HepG2 (cell line): ENCODE results near the gene GPRIN2. TPM values are rescaled to one million over a fixed set of nuclear protein-coding genes. Genes with fewer than 3 reads are reported as not detected.

Experiments
- ATAC-seq: fragments of 200-7000 bp; cut with Tn5 transposase; 3 replicates; pipeline ENCODE4 v1.9.1; 2020; ENCODE audit warnings: mild to moderate bottlenecking, moderate library complexity
- BruUV-seq: library from RNA; stranded (reverse); fragments of 400-500 nt; replicated peaks from 2 replicates; lab custom pipeline; 2021; lab: Mats Ljungman, UMichigan
- CTCF ChIA-PET: fragments of 300-600 bp; formaldehyde crosslinking; extraction: SDS; loops from one replicate; lab custom pipeline; 2021; ENCODE audit warnings: low total read pairs, inconsistent platforms, low intra/inter-chr PET ratio; lab: Yijun Ruan, JAX
- POLR2A ChIA-PET: fragments of 350-600 bp; sonication (Branson Sonifier 250); formaldehyde crosslinking; loops from one replicate; lab custom pipeline; 2020; ENCODE audit warnings: antibody characterized with exemption, inconsistent platforms; lab: Yijun Ruan, JAX
- DNase-seq: peaks from one replicate; pipeline ENCODE4 v3.0.0-alpha.2; 2015; ENCODE audit warnings: low spot score
- FAIRE-seq: peaks from 3 replicates; lab custom pipeline; 2011; peaks lifted over from hg19 to GRCh38; lab: Jason Lieb, UNC
- H2AFZ ChIP-seq: one replicate; pipeline ENCODE4 v1.6.1; 2011; ENCODE audit warnings: low read length, inconsistent platforms
- H3K27ac ChIP-seq: fragments of 300-600 bp; 3 replicates; pipeline ENCODE4 v1.8.0; 2011; ENCODE audit warnings: mixed run types, mild to moderate bottlenecking, mixed read lengths, low read length, inconsistent platforms; ENCODE audit not compliant: insufficient read depth; ENCODE audit errors: extremely low read length
- H3K27me3 ChIP-seq, 2 experiments: fragments of 200-600 bp in 1 of 2; 2 replicates in 1 of 2; 3 replicates in 1 of 2; pipeline versions ENCODE4 v1.6.0 to v1.8.0; 2011; ENCODE audit warnings: low read length in 2 of 2, mild to moderate bottlenecking in 2 of 2, moderate library complexity in 2 of 2, inconsistent platforms in 1 of 2; ENCODE audit not compliant: insufficient read depth in 2 of 2, control insufficient read depth in 1 of 2
- H3K36me3 ChIP-seq, 2 experiments: fragments of 200-600 bp in 1 of 2; replicated peaks in 1 of 2; 2 replicates in 1 of 2; 3 replicates in 1 of 2; pipeline versions ENCODE4 v1.5.1 to v1.8.0; 2011; ENCODE audit warnings: low read length in 2 of 2, inconsistent platforms in 1 of 2; ENCODE audit not compliant: insufficient read depth in 2 of 2, control insufficient read depth in 1 of 2
- H3K4me1 ChIP-seq: 2 replicates; pipeline ENCODE4 v1.5.1; 2012; ENCODE audit warnings: low read length, inconsistent platforms; ENCODE audit not compliant: insufficient read depth
- H3K4me2 ChIP-seq: 2 replicates; pipeline ENCODE4 v1.6.0; 2011; ENCODE audit warnings: low read depth, low read length, inconsistent platforms
- H3K4me3 ChIP-seq, 3 experiments: fragments of 200-600 bp in 1 of 3; sonication (generic), shearing (Covaris generic) in 1 of 3; replicated peaks in 1 of 3; 2 replicates each; pipeline ENCODE4 v1.5.1; 2011 to 2016; ENCODE audit warnings: low read length in 3 of 3, inconsistent platforms in 2 of 3, low read depth in 2 of 3, mild to moderate bottlenecking in 2 of 3, control low read depth in 1 of 3, mixed read lengths in 1 of 3; ENCODE audit not compliant: insufficient read depth in 1 of 3
- H3K79me2 ChIP-seq: one replicate; pipeline ENCODE4 v1.6.1; 2011; ENCODE audit warnings: low read length, inconsistent platforms; ENCODE audit not compliant: insufficient read depth
- H3K9ac ChIP-seq: 2 replicates; pipeline ENCODE4 v1.6.0; 2011; ENCODE audit warnings: mild to moderate bottlenecking, low read depth, low read length, inconsistent platforms; ENCODE audit not compliant: insufficient read depth
- H3K9me3 ChIP-seq: 2 replicates; pipeline ENCODE4 v1.5.1; 2012; ENCODE audit warnings: mild to moderate bottlenecking, low read length
- H4K20me1 ChIP-seq: 2 replicates; pipeline ENCODE4 v1.6.0; 2011; ENCODE audit warnings: inconsistent platforms, mild to moderate bottlenecking, low read length, moderate library complexity; ENCODE audit not compliant: insufficient read depth
- ASH2L ChIP-seq: fragments of 300-600, 200-600 bp; sonication (generic); IDR thresholded peaks from 2 replicates; pipeline ENCODE4 v1.7.0; 2017; ENCODE audit warnings: low read depth, mild to moderate bottlenecking, moderate library complexity, mixed read lengths, low read length; ENCODE audit not compliant: insufficient read length
- ATF3 ChIP-seq: sonication (generic); formaldehyde crosslinking; IDR thresholded peaks from 2 replicates; pipeline ENCODE4 v1.4.0; 2020; ENCODE audit warnings: missing genetic modification reagents
- ETV5 ChIP-seq: IDR thresholded peaks from 2 replicates; pipeline ENCODE4 v1.6.1; 2018; ENCODE audit warnings: missing biosample characterization, missing genetic modification reagents, inconsistent platforms, borderline replicate concordance
- ISX ChIP-seq: sonication (generic); formaldehyde crosslinking; conservative IDR thresholded peaks from 2 replicates; pipeline ENCODE4 v1.5.0; 2020; ENCODE audit warnings: missing genetic modification reagents
- MBNL3 ChIP-seq: fragments of 250-450 bp; sonication (Bioruptor Pico); conservative IDR thresholded peaks from 2 replicates; pipeline ENCODE4 v1.8.0; 2022; ENCODE audit warnings: mild to moderate bottlenecking, inconsistent platforms
- MEIS2 ChIP-seq: sonication (generic); formaldehyde crosslinking; IDR thresholded peaks from 2 replicates; pipeline ENCODE4 v1.9.0; 2021; ENCODE audit warnings: mild to moderate bottlenecking, missing genetic modification reagents
- NFYB ChIP-seq: sonication (generic); formaldehyde crosslinking; IDR thresholded peaks from 2 replicates; pipeline ENCODE4 v1.4.0; 2020; ENCODE audit warnings: missing genetic modification reagents
- RELA ChIP-seq: sonication (generic); formaldehyde crosslinking; IDR thresholded peaks from 2 replicates; pipeline ENCODE4 v1.4.0; 2020; ENCODE audit warnings: missing genetic modification reagents
- REPIN1 ChIP-seq: sonication (generic); formaldehyde crosslinking; IDR thresholded peaks from 2 replicates; pipeline ENCODE4 v1.8.0; 2022; ENCODE audit warnings: missing genetic modification reagents, low read depth, mild to moderate bottlenecking, borderline replicate concordance
- RFXANK ChIP-seq: IDR thresholded peaks from 2 replicates; pipeline ENCODE4 v1.6.1; 2016
- SRSF9 ChIP-seq: fragments of 200-400 bp; formaldehyde crosslinking; IDR thresholded peaks from 2 replicates; pipeline ENCODE4 v1.6.1; 2018; ENCODE audit warnings: borderline replicate concordance, mild to moderate bottlenecking, low read depth, low read length; ENCODE audit not compliant: insufficient read depth, poor library complexity, severe bottlenecking
- ZNF160 ChIP-seq: sonication (generic); formaldehyde crosslinking; IDR thresholded peaks from 2 replicates; pipeline ENCODE4 v1.8.0; 2022; ENCODE audit warnings: mild to moderate bottlenecking, inconsistent platforms, missing genetic modification reagents
- ZNF260 ChIP-seq: sonication (generic); formaldehyde crosslinking; IDR thresholded peaks from 2 replicates; pipeline ENCODE4 v1.4.0; 2020; ENCODE audit warnings: missing genetic modification reagents, low read depth, mild to moderate bottlenecking, borderline replicate concordance
- ZNF564 ChIP-seq: sonication (generic); formaldehyde crosslinking; IDR thresholded peaks from 2 replicates; pipeline ENCODE4 v1.8.1; 2023; ENCODE audit warnings: mild to moderate bottlenecking, missing genetic modification reagents
- ZNF567 ChIP-seq: sonication (generic); formaldehyde crosslinking; IDR thresholded peaks from 2 replicates; pipeline ENCODE4 v1.8.1; 2023; ENCODE audit warnings: mild to moderate bottlenecking, missing genetic modification reagents, borderline replicate concordance
- ZNF616 ChIP-seq: sonication (generic); formaldehyde crosslinking; IDR thresholded peaks from 2 replicates; pipeline ENCODE4 v1.5.0; 2020; ENCODE audit warnings: low read depth, mild to moderate bottlenecking, missing genetic modification reagents
- ZNF772 ChIP-seq: sonication (generic); formaldehyde crosslinking; IDR thresholded peaks from 2 replicates; pipeline ENCODE4 v1.5.0; 2020; ENCODE audit warnings: mild to moderate bottlenecking, missing genetic modification reagents
- WGBS: methylation state at CpG from one replicate; pipeline ENCODE4 v1.1.6; 2017; ENCODE audit warnings: low lambda C conversion rate; 5-methylcytosine and 5-hydroxymethylcytosine counted together
- in situ Hi-C: cut with HindIII; loops from 2 replicates; pipeline ENCODE4 v1.10.0; 2017; ENCODE audit warnings: low pct_unique_long_range_greater_than_20kb; ENCODE audit not compliant: extremely low pct_ligation_motif_present
- intact Hi-C: fragments of 100-400 bp; cut with micrococcal nuclease; formaldehyde crosslinking; loops from one replicate; pipeline ENCODE4 v1.10.0; 2022; ENCODE audit not compliant: unreplicated experiment
- polyA plus RNA-seq, 8 experiments: library from polyadenylated mRNA; depleted of rRNA in 3 of 8; stranded (reverse) in 7 of 8; unstranded in 1 of 8; fragments of >200 nt; fragmentation: Illumina TruSeq in 4 of 8; extraction: Trizol in 4 of 8; gene quantifications; 2 replicates each; pipeline versions ENCODE4 v1.2.1 to v1.2.3, GENCODE V29; 2011 to 2016; ENCODE audit warnings: low read depth in 4 of 8, missing spikeins in 1 of 8, mixed read lengths in 1 of 8; ENCODE audit not compliant: insufficient read depth in 1 of 8
- total RNA-seq, 5 experiments: library from RNA; depleted of rRNA; stranded (reverse); fragments of >200 nt; fragmentation: Illumina TruSeq; extraction: Trizol; gene quantifications; 2 replicates each; pipeline ENCODE4 v1.2.3, GENCODE V29; 2016; ENCODE audit warnings: low read depth in 1 of 5
- TF ChIP-seq, protein P1 (sequence below): IDR thresholded peaks from 2 replicates; pipeline ENCODE4 v1.6.1; 2016; ENCODE audit warnings: low read depth
- TF ChIP-seq, protein P2 (sequence below): sonication (generic); formaldehyde crosslinking; IDR thresholded peaks from 2 replicates; pipeline ENCODE4 v1.5.1; 2020; ENCODE audit warnings: missing genetic modification reagents, mild to moderate bottlenecking, borderline replicate concordance

Gene GPRIN2
- total and polyA plus RNA-seq, 2 of the 13 experiments (the other 11 are each of a cell fraction or from before 2014, with no cell fraction given) = not detected

DNA sequence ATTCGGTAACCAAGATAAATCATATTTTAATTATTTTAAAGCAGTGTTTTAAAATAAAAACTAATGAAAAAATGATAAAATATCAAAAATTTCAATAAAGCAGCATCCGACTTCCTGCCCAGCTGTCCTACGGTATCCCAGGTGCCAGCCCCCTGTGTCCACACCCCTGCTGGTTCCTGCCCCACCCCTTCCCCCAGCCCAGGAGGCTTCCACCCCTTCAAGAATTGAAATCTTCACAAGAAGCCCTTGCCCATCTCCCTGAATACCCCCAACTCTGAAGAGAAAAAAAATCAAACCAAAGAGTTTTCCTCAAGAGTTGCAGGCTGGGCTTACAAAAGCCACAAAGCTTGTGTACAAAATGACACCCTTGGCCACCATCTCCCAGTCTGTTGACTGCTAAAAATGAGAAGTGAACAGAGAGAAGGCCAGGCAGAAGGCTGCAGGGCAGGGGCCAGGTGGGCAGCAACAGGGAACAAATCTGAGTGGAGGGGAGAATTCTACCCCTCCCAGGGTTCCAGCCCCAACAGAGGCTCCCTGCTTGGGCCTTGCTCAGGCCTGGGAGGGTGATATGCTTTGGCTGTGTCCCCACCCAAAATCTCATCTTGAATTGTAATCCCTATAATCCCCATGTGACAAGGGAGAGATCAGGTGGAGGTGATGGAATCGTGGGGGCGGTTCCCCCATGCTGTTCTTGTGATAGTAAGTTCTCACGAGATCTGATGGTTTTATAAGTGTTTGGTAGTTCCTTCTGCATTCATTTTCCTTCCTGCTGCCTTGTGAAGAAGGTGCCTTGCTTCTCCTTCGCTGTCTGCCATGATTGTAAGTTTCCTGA, 14.5 kb downstream of the GPRIN2 start (continued):
- TF ChIP-seq ETV5 (CRISPR knock-in tag) = no peak
- no peak for TF ChIP-seq RFXANK (CRISPR knock-in tag)
- no peak for TF ChIP-seq ZNF616
- TF ChIP-seq ZNF567 = no peak
- no peak for TF ChIP-seq ZNF564
- TF ChIP-seq ISX (CRISPR knock-in tag) = no peak
- TF ChIP-seq ATF3 = no peak
- no peak for TF ChIP-seq MEIS2 (CRISPR knock-in tag)
- no peak for TF ChIP-seq ZNF260 (CRISPR knock-in tag)
- TF ChIP-seq, all 625 proteins: peak for 0

- H4K20me1 ChIP-seq = no peaks in the 10 kb centered on the region
- in situ Hi-C loops (no loop called here), intact Hi-C loops (no loop called here)
- DNase-seq (no peak), ATAC-seq (no peak), FAIRE-seq (no peak)
- POLR2A ChIA-PET = no interaction called here
- H3K4me3 ChIP-seq = no peak overlapping the region
- H3K79me2 ChIP-seq = no peaks in the 10 kb centered on the region
- no peak overlapping the region for H3K4me2 ChIP-seq
- H3K27me3 ChIP-seq = peaks cover 2 to 10% of the 10 kb centered on the region in 2 experiments; a peak in 3 of 5 replicates
- no peak overlapping the region for H3K27ac ChIP-seq
- H3K9ac ChIP-seq = no peak overlapping the region
- BruUV-seq = no TSS peak
- peaks cover 15% of the 10 kb centered on the region for H3K4me1 ChIP-seq
- H2AFZ ChIP-seq = no peak overlapping the region
- CTCF ChIA-PET = no interaction called here
- WGBS = 93% methylated on average over 42 of the region's 42 CpGs
- no peaks in the 10 kb centered on the region for H3K9me3 ChIP-seq
- no peaks in the 10 kb centered on the region for H3K36me3 ChIP-seq
- TF ChIP-seq RELA = no peak
- TF ChIP-seq SRSF9 = no peak
- TF ChIP-seq, protein P1, sequence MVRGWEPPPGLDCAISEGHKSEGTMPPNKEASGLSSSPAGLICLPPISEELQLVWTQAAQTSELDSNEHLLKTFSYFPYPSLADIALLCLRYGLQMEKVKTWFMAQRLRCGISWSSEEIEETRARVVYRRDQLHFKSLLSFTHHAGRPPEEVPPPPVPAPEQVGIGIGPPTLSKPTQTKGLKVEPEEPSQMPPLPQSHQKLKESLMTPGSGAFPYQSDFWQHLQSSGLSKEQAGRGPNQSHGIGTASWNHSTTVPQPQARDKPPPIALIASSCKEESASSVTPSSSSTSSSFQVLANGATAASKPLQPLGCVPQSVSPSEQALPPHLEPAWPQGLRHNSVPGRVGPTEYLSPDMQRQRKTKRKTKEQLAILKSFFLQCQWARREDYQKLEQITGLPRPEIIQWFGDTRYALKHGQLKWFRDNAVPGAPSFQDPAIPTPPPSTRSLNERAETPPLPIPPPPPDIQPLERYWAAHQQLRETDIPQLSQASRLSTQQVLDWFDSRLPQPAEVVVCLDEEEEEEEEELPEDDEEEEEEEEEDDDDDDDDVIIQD (CRISPR knock-in tag) = no peak
- no peak for TF ChIP-seq NFYB (CRISPR knock-in tag)
- no peak for TF ChIP-seq ZNF772 (CRISPR knock-in tag)
- TF ChIP-seq MBNL3 (CRISPR knock-in tag) = no peak
- TF ChIP-seq REPIN1 (CRISPR knock-in tag) = no peak
- TF ChIP-seq ASH2L = no peak
- TF ChIP-seq, protein P2, sequence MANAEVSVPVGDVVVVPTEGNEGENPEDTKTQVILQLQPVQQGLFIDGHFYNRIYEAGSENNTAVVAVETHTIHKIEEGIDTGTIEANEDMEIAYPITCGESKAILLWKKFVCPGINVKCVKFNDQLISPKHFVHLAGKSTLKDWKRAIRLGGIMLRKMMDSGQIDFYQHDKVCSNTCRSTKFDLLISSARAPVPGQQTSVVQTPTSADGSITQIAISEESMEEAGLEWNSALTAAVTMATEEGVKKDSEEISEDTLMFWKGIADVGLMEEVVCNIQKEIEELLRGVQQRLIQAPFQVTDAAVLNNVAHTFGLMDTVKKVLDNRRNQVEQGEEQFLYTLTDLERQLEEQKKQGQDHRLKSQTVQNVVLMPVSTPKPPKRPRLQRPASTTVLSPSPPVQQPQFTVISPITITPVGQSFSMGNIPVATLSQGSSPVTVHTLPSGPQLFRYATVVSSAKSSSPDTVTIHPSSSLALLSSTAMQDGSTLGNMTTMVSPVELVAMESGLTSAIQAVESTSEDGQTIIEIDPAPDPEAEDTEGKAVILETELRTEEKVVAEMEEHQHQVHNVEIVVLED = no peak
- no peak for TF ChIP-seq ZNF160 (CRISPR knock-in tag)
Observed at GRCh38 chr10:46541017-46541661, 15.3 kb downstream of the GPRIN2 start.
